HG03060 (cell line): ENCODE measurements around the gene MBOAT1.
"Not testable (repeated sequence)": the region's sequence is repeated elsewhere in the genome, so short reads cannot be mapped to it uniquely, and the experiment has no call there.

ENCODE experiments used
- ATAC-seq: cut with Tn5 transposase; IDR thresholded peaks from one replicate; pipeline ENCODE4 v1.9.1; 2021; ENCODE audit warnings: low read depth, moderate number of reproducible peaks; ENCODE audit not compliant: unreplicated experiment

The MBOAT1 gene

DNA sequence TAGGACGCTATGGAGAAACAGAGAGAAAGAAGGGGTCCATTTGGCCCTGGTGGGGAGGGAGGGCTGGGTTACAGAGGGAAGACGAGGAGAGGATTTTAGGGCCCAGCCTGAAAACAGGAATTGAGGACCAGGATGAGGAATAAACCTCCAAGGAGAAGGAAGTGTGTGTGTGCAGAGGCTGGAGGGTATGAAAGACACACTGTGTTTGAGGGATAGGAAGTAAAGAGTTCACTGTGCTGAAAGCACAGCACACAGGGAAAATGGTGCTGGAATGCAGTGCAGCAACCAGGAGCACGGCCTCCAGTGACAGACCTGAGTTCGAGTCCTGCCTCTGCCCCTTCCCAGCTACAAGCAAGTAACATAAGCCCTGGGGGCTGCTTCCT, 7.8 kb downstream of the MBOAT1 start:
- no peak for ATAC-seq

DNA sequence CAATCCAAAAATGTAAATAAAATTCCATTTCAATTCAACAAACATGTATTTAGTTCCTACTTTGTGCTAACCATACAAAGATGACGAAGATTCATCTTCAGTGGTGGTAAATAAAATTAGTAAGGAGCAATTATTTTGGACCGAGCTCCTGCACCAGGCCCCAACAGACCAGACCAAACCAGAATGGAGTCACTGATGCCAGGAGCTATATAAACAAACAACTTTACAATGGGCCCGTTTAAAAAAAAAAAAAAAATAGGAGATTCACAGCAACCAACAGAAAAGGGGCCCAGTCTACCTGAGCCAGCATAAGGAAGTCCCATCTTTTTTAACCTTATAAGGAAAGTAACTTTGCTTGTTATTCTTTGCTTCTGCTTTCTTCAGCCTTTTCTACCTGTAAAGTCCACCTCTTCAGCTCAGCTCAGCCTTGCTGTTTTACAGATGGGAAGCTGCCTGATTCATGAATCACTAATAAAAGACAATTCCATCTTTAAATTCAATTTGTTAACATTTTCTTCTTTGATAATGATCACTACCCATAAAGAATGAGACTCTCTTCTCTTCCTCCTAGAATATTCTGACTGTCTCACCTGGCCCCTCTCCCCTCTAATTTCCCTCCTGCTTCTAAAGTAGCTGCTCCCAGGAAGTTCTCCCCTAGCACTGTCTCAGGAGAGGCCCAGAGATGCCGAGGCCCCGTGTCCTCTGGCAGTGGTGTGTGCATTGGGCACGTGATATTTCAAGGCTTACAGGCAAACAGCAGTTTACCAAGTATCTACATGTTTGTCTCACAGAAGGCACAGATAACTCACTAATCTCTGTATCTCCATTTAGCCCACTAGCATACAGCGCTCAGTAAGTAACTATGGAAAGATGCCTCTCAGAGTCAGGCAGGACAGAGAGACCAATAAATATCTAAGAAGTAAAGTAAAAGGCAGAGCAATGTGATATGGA, 8.4 kb downstream of the MBOAT1 start:
- no peak for ATAC-seq

GRCh38 chr6:20202699-20203302, 9.5 kb downstream of the MBOAT1 start:
- ATAC-seq: no peak

- peak; percentile 25 for ATAC-seq
Measured at GRCh38 chr6:20202324-20202658, 10.0 kb downstream of the MBOAT1 start.

- no peak for ATAC-seq
Measured at GRCh38 chr6:20200761-20201630, 11.3 kb downstream of the MBOAT1 start.

DNA sequence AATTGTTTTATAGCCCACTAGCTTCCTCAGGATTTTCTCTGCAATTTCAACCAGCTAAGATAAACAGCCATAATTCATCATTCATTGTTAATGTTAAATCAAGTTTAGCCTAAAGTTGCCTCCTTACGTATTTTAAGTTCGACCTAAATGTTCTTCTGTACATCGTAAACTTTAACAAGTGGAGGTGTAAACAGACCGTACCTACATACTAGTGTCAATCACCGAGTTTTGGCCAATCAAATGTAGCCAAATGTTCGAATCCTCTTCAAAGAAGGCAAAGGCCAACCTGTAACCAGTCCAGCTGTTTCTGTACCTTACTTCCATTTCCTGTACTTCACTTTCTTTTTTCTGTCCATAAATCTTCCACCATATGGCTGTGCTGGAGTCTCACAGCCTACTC, 13.5 kb downstream of the MBOAT1 start:
- ATAC-seq: no peak

GRCh38 chr6:20198156-20198774, 14.0 kb downstream of the MBOAT1 start:
- ATAC-seq: no peak

GRCh38 chr6:20197251-20197650, 15.0 kb downstream of the MBOAT1 start:
- no peak for ATAC-seq

GRCh38 chr6:20192625-20193024, 19.6 kb downstream of the MBOAT1 start:
- no peak for ATAC-seq

DNA sequence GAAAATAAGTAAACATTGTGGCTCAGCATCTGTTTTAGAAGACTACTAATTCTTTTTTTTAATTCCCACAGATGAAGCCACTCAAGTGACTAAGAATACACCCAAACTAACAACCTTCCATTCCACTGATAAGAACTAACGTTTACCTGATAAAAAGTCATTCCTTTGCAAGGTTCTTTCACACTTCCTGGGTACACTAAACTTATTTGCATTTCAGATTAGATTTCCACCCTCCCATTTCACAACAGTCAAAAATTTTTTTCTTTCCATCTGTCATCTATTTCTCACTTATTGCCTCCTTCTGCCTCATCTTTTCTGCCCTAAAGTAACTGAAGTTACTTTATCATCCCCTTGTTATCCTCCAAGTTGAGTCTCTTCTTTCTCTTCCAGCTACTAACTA, 20.3 kb downstream of the MBOAT1 start:
- no peak for ATAC-seq

GRCh38 chr6:20188630-20189075, 23.6 kb downstream of the MBOAT1 start:
- ATAC-seq: no peak

DNA sequence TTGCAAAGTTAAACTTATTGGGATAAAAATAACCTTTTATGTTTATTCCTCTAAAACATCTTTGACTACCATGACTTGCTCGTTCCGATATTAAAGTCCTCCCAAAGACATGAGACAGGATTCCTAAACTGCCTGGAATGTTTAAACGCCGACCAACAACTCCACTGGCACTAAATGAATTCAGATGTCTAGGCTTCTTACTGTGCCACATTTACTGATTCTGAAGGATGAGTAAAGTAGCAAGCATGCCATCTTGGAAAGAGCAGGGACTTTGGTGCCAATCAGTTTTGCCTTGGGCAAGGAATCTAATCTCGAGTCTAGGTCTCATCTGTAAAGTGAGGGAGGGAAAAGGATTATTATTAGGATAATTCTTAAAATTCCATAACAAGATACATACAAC, 25.3 kb downstream of the MBOAT1 start:
- ATAC-seq: no peak

DNA sequence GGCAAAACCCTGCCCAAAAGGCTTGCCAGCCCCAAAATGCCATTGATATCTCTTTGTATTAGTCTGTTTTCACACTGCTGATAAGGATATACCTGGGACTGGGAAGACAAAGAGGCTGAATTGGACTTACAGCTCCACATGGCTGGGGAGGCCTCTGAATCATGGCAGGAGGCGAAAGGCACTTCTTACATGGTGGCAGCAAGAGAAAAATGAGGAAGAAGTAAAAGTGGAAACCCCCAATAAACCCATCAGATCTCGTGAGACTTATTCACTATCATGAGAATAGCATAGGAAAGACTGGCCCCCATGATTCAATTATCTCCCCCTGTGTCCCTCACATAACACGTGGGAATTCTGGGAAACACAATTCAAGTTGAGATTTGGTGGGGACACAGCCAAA, 28.6 kb downstream of the MBOAT1 start:
- no peak for ATAC-seq

- no peak for ATAC-seq
Measured at GRCh38 chr6:20182926-20183521, 29.2 kb downstream of the MBOAT1 start.

DNA sequence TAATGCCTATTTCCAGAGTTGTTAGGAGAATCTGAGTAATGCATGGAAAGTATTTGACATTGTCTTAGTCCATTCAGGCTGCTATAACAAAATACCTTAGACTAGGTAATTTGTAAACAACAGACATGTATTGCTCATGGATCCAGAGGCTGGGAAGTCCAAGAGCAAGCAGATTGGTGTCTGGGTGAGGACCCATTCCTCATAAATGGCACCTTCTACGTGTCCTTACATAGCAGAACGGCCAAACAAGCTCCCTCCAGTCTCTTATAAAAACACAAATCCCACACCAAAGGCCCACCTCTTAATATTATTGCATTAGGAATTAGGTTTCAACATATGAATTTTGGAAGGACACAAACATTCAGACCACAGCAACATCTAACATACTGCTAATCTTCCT, 30.2 kb downstream of the MBOAT1 start:
- ATAC-seq: no peak

DNA sequence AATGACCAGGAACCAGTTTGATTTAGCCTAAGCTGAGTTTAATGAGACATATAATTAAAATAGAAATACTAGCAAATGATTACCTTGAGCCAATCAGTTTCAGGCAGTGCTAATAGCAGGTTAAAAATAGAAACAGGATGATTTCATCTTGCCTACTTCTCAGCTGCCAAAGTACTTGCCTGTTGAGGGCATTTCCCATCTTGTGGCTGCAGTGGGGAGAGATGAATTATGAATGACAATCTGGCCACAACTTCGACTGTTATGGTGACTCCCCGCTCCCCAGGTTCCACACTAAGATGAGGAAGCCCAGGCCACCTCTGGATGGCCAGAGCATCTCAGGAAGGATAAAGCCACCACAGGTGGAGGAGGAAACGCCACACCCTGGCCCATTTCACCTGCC, 31.3 kb downstream of the MBOAT1 start:
- peak; percentile 65 for ATAC-seq

- not testable (repeated sequence) for ATAC-seq
Measured at GRCh38 chr6:20179287-20180045, 32.8 kb downstream of the MBOAT1 start.

DNA sequence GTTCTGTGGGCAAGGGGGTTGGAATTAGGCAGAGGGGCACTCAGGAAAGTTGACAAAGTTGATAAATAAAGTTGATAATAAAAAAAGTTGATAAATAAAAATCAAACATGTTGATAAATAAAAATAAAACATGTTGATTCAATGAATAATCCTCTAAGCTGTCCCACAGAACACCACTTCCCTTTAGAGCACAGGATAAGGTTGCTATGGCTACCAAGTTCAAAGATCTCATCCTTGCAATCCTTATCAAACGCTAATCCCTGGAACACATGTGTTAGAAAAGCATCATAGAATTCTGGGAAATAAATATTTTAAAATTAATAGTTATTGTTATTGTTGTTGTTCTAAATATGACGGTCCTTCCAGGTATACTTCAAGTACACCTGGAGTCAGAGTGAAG, 33.9 kb downstream of the MBOAT1 start:
- ATAC-seq: no peak

DNA sequence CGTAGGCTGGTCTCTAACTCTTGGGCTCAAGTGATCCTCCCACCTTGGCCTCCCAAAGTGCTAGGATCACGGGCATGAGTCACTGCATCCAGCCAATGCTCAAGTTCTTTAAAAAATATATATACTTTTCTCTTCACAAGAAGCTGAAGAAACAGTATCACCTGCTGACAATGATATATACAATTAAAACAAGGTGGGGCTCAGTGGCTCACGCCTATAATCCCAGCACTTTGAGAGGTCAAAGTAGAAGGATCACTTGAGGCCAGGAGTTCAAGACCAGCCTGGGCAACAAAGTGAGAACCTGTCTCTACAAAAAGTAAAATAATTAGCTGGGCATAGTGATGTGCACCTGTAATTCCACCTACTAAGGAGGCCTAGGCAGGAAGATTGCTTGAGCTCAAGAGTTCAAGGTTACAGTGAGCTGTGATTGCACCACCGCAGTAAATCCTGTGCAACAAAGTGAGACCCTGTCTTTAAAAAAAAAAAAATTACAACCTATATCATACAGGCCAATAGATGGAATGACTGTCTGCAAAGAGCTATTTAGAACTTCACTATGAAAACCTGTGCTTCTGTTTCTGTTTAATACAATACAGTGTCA, 36.4 kb downstream of the MBOAT1 start:
- no peak for ATAC-seq
